GM21619 (cell line): ENCODE data around the gene PRSS37.

Experiments used
- ATAC-seq: cut with Tn5 transposase; IDR thresholded peaks from one replicate; pipeline ENCODE4 v1.9.1; 2021; ENCODE audit not compliant: unreplicated experiment

The PRSS37 gene

DNA sequence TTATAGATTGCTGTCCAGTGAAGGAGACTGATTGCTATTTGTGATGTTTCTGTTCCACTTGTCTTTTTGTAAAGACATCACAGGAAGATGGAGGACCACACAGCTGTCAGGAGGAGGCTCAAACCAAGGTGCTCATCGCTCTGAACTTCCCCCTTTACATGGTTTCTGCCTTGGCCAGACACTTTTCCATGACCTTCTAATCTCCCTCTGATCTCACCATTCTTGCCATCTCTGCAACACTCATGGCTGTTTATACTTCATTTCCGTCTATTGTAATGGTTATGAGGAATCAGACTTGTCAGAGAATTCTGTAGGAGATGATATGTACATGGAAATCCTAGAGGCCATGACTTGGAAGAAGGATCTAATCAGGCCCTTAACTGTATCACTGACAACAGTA, 53.0 kb downstream of the PRSS37 start:
- no peak for ATAC-seq
